Effector CD4-positive, alpha-beta T cell (primary cell): ENCODE data around the gene RNU6-1. TPM values are rescaled to one million over a fixed set of nuclear protein-coding genes. Genes with fewer than 3 reads are reported as not detected.
A peak's percentile ranks its signal among the peaks of the same experiment; 100 is the strongest.

ENCODE experiments used
- DNase-seq: peaks from one replicate; pipeline ENCODE4 v3.0.0-alpha.2; 2020
- total RNA-seq: gene quantifications from one replicate; lab custom pipeline; 2026; lab: John Stamatoyannopoulos, UW

RNU6-1 gene
- total RNA-seq, result not detected

DNA sequence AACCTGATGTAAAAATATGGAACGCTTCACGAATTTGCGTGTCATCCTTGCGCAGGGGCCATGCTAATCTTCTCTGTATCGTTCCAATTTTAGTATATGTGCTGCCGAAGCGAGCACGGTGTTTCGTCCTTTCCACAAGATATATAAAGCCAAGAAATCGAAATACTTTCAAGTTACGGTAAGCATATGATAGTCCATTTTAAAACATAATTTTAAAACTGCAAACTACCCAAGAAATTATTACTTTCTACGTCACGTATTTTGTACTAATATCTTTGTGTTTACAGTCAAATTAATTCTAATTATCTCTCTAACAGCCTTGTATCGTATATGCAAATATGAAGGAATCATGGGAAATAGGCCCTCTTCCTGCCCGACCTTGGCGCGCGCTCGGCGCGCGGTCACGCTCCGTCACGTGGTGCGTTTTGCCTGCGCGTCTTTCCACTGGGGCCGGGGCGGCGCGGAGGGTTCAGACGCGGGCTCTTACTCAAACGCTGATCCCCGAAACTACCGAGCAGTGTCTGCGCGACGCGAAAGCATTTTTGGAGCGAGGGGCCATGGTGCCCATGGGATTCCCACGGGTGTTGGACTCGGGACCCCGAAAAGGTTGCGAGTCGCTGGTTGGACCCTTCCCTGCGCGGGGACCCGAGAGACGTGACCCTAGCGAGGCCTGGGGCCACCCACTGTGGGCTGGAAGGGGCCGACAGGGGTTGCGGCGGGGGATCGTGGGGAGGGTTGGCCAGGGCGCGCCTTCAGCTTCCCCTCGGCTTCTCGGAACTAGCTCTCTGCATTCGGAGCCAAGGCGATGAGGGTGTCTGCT lies at the start of gene RNU6-1:
Gene RNU6-1 (minus strand): TSS at position 117 of the 820 bp plus-strand sequence.
- DNase-seq, result peak; percentile 95

DNA sequence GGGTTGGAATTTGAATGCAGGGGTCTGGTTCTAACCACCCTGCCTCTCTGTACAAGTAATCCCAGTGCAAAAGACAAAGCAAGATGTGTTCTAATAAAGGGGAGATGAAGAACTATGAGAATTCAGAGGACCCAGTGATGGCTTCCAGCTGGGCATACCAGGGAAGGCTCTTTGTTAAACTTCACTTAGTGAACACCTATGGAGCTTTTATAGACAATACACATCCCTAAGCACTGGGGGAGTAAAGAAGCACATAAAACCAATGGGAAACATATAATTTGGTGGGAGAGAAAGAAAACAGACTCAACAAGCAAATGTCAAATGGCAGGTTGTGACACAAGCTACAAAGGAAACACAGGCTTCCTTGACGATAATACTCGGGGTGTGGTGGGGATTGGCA lies 47.9 kb upstream of the RNU6-1 start:
- DNase-seq, result no peak

DNA sequence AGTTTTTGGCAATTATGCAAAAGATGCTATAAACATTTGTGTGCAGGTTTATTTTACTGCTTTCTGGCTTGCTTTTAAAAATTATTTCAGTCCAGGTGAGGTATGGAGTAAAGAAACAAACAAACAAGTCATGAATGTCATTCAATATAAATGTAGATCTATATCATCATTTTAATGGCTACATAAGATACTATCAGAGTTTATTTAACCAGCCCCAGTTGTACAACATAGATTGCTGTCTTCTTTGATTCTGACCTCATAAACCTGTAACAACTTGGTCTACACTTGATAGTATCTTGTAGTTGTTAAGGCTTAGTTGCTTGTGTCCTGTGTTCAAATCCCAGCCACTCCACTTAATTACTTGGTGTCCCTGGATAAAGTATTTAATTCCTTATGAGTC lies 46.0 kb upstream of the RNU6-1 start:
- no peak for DNase-seq

DNA sequence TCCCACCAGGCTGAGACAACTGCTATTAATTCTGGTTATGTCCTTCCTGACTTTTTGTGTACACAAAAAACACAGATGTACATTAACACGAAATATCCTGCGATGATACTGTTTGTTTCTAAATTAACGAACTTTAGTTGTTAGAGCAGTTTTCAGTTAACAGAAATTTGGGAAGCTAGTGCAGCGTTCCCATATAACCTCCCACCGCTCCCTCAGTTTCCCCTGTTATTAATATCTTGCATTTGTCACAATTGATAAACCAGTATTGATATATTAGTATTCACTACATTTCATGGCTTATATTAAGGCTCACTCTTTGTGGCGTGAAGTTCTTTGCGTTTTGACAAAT lies 45.3 kb upstream of the RNU6-1 start:
- DNase-seq, result no peak

DNA sequence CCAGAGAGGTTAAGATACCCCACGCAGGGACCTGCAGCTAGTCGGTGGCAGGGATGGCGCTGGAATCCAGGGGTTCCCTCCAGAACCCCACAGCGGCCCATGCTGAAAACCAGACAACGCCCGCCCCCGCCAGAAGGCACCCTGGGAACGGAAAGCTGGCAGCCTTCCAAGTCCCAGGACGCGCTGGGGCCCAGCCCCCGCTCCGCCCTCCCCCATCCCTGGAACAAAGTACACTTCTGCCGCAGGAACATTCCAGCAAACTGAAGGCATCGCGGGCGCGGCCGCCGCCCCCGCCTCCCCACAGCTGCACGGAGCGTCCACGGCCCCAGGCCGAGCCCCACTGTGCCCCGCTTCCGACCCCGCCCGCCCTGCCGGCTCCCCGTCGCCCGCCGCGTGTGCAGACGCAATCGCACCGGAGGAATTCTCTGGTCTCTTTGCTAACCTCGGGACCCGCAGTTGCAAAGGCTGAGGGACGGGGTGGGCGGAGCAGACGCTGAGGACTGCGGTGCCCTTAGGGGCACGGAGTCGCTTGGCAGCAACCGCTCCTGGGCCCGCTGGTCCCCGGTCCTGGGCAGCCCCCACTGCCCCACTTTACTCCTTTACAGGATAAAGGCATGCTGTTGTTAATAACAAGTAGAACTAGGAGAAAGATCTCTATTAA lies 44.8 kb upstream of the RNU6-1 start:
- peak; percentile 10 for DNase-seq

DNA sequence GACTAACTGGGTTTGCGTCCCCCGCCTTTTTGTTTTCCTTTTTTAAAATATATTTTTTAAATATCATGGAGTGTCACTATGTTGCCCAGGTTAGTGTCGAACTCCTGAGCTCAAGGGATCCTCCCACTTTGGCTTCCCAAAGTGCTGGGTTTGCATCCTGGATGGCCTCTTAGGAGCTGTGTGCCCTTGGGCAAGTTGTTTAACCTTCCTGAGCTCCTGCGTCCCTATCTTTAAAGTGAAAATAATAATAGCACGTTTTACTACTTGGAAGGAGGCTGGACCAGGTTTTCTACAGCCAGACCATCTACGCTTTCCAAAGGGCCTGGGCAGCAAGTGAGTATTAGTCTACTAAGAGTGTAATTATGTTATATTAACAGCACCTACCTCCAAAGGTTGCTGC lies 44.2 kb upstream of the RNU6-1 start:
- no peak for DNase-seq

DNA sequence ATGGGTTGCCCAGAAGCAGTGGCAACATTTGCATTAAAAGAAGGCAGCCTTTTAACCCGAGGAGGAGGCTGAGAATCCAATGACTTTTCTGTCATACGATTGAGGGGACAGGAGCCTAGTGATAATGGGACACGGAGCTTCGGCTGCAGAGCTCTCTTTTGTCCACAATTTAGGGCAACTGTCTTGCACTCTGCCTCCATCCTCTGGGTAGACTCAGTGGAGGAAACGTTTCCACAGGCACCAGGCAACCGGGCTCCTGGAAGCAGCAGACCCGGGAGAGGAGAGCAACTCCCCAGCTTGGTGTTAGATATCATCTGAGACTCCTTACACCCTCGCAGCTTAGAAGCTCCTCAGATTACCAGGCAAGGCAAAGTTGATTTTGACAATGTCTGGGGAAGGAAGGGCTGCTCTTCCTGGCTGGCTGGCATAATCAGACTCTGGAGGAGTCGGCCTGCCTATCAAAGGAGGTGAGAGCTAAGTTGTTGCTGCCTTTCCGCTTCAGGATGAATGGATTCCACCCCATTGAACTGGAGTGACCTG lies 43.5 kb upstream of the RNU6-1 start:
- DNase-seq, result no peak

DNA sequence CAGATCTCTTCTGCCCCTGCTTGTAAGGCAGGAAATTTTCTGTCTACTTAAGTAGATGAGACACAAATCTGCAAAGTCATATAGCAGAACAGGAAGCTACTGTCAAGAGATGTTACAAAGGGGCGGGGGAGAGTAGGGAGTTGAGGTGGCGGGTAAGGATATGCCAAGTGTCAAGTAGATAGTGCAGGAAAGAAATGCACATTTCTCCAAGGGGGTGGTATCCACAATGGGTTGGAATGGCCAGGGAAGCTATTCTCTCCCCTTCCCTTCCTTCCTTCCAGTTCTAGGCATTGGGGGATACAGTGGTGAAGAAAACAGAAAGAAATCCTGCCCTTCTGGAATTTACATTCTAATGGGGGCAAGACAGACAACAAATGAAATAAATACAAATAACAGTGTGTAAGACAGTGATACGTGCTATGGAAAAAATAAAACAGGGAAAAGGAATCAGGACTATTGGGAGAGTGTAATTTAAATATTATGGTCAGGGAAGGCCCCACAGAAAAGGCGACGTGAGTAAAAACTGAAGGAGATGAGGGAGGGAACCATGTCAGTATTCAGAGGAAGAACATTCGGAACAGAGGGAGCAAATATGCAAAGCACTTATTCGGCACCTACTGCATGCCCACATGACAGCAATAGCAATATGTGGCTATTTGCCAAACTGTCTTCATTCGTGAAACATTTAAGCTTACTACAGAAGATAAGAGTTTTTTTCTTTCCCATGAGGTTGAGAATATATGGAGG lies 42.8 kb upstream of the RNU6-1 start:
- DNase-seq, result no peak

DNA sequence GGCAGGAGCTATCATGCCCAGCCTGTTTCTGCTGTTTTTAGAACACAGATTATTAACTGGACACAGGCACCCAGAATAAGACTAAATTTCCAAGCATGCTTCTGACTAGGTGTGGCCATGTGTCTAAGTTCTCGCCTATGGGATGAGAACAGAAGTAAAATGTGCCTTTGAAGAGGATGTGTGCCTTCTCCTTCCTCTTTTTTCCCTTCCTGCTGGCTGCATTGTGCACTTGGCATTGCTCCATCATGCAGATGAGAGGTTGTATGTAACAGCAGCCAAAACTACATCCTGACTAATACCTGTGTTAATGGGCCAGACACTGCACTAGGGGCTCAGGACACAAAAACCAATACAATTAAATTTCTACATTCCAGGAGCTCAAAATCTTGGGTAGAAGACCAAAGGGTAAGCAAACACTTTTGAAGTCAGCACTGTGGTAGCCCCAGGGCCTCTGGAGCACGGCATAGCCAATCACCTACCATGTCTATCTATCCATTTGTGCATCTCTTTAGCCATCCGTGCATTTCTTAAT lies 40.9 kb upstream of the RNU6-1 start:
- no peak for DNase-seq

DNA sequence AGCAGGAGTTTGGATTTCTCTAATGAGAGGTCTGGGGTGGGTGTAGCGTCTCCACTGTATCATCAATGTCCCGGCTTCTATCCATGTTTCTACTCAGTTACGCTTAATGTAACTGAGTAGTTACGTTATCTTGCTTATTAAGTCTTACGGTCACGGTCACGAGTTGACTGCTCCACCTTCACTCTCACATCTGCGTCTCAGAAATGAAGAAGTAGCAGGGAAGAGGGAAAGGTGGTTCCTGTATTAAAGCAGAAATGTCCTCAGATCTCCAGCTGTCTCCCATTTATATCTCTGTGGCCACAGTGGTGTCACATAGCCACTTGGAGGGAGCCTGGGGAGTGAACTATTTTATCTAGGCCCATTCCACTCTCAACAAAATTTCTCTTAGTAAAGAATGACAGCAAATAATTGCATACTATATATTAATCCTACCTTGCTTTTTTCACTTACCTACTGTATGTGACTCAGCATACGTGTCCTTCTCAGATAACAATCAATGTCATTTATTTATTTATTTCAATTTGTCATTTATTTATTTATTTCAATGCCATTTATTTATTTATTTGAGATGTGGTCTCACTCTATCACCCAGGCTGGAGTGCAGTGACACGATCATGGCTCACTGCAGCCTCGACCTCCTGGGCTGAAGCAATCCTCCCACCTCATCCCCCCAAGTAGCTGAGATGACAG lies 39.7 kb upstream of the RNU6-1 start:
- no peak for DNase-seq

DNA sequence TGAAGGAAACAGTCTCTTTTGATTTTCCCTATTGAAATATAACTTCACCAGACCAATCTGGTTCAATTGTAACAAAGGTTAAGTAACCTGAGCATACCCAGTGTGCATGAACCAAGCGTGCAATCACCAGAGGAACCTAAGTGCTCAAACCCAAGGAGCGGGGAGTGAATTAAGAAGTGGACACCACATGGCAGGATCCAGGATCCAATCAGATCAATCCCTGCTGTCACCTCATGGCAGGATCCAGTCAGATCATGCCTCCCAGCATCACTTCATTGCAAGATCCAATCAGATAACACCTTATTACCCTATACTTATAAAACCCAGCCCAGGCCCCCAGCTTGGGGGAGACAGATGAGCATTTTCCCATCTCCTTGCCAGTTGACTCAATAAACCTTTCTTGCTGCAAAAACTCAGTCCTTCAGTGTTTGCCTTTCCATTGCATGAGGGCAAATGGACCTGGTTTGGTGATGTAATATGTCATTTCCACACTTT lies 38.9 kb upstream of the RNU6-1 start:
- DNase-seq, result no peak

DNA sequence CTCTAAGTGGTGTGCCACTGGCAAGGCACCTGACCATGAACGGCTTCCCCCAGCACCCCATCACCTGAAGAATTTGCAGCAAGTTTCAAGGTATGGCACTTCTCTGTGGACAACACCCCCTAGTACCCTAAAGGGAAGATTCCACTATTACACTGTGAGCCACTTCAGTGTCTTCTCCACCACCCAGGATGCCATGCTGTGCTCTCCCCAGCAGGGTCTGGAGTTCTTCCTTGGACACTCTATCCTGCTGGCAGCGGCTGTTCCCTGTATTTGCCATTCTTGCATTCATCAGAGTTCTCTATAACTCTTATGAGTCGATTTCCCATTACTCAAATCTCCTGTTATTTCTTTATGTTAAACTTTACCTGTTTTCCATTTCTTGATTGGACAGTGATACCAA lies 33.9 kb upstream of the RNU6-1 start:
- no peak for DNase-seq

DNA sequence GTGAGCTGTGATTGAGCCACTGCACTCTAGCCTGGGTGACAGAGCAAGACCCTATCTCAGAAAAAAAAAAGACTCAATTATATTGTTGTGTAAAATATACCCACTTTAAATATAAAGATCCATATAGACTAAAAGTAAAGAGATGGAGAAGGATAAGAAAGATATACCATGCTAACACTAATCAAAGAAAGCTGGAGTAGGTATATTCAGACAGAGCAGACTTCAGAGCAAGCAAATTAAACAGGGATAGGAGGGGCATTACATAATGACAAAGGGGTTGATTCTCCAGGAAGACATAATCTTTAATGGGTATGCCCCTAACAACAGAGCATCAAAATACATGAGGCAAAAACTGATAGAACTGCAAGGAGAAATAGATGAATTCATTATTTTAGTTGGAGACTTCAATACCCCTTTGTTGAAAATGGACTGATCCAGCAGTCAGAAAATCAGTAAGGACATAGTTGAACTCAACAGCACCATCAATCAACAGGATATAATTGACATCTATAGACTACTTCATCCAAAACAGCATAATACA lies 31.1 kb upstream of the RNU6-1 start:
- no peak for DNase-seq

DNA sequence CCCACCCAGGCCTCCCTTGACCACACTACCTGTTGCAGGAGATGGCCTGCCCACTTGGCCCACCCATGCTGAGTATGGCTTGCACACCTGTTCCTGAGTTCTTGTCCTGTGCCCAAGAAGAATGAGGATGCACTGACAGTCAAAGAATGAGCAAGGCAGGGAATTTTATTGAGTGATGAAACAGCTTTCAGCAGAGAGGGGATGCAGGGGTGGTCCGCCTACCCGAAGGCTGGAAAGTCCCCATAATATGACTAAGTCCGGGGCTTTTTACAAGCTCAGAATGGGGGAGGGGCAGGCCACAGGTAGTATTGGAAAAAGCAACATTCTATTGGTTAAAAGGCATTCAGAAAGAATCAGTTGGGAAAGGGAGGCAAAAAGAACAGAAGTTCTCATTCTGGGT lies 29.9 kb upstream of the RNU6-1 start:
- no peak for DNase-seq

DNA sequence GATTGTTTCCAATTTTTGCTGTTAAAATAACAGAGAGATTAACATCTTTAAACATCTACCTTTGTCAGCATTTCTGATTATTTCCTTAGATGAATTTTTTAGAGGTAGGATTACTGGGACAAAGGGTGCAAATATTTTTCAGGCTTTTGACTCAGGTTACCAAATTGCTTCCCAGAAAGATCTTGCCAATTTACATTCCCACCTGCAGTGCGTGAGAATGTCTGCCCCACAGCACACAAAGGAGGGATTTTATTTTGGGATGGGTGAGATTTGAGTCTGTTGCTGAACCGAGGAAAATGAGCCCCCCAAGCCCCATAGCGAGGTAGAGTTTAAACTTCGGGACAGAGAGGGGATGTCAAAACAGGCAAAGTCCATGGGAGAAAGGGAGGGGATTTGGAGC lies 25.9 kb upstream of the RNU6-1 start:
- DNase-seq, result no peak

DNA sequence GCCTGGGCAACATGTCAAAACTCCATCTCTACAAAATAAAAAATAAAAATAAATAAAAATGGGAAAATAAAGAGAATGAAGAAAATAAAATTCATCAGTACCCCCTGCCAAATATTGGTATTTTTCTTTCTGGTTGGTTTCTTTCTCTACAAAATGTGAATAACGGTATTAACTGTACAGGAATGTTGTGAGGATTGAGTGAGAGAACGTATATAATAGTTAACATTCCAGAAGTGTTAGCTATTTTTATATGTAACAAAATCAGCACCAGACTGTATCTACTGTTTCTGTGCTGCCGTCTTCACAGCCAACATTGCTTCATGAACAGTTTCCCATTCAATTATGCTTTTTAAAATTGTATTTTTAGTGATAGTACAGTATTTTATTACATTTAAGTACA lies 25.5 kb upstream of the RNU6-1 start:
- DNase-seq, result no peak

DNA sequence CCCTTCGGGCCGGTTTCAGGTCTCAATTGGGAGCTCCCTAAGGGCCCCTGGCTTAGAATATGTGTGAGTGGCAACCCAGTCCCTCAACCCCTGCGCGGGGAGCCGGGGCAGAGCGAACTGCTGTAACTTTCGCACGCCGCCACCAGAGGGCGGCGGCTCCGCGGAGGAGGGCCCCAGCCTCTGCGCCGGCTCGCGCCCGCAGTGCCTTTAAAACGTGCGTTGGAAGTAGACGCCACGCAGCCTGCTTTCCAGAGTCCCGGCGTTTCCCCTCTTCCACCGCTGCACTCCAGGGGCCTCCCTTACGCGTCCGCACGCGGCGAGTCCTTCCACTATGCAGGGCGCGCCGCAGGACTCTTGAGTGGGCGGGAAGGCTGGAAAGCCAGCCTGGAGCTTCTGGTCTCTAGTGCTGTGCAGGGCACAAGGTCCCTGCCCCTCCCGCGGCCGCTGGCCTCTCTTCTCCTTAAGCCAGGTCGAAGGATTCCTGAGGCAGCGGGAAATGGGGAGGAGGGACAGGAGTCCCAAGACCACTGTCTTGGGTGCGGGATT lies 23.7 kb upstream of the RNU6-1 start:
- peak; percentile 50 for DNase-seq

DNA sequence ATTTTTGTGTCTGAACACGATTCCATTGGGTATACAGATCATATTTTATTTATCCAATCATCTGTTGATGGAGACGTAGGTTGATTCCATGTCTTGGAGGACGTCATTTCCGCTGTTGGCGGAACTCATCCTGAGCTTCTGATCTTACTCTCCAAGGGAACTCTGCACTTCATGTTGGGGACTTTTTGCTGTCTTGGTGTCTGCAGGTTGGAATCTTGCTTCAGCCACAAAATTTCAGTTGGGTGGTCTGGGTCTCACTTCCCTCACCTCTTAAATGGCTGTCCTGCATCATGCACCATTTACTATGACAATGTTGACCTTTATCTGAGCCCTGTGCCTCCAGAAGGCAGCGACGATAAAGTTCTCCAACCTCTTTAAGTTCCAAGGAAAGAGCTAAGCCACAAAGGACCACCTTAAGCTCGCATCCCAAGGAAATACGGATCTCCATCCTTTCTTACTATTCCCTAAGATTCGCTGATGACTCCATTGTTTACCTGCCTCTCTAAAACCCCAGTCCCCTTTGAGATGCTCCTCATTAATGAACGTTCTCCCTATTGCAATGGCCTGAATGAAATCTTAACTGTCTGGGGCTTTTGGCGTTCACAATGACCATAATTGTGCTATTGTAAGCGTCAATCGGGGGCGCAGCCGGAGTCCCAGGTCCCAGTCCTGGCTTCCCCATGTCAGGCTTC lies 23.1 kb upstream of the RNU6-1 start:
- DNase-seq, result no peak

DNA sequence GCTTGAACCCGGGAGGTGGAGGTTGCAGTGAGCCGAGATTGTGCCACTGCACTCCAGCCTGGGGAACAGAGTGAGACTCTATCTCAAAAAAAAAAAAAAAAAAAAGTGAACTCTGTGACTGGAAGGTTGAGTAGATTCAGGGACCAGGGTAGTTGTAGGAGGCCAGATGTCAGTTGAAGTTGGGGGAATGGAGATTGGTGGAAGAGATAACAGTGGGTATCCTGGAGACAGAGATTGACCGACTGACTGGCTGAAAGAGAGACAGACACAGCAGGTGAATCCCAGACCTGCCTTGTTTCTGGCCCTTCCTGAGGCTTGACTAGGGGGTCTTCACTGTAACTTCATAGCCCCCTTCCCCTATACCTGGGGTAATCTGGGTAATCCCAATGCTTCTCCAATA lies 22.1 kb upstream of the RNU6-1 start:
- DNase-seq, result no peak

DNA sequence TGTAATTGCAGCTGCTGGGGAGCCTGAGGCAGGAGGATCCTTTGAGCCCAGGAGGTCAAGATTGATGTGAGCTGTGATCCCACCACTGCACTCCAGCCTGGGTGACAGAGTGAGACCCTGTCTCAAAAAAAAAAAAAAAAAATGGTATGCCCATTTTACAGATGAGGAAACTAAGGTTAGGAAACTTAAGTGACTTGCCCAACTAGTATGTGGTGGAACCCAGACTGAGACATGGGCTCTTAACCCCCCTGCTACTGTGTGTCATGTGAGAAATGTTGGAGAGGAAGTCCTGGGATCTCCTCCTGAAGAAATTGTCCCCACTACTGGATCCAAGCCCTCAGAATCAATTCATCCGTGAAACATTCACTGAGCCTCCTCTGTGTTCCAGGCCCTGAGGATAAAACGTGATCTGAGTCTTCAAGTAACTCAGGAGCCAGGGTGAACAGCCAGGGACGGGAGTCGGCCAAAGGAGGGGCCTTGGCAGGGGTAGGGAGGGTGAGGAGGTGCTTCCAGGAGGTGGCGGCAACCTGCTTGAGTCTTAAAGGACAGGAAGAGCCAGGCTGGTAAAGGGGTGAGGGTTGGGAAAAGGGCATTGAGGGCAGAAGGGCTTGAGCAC lies 19.6 kb upstream of the RNU6-1 start:
- no peak for DNase-seq

DNA sequence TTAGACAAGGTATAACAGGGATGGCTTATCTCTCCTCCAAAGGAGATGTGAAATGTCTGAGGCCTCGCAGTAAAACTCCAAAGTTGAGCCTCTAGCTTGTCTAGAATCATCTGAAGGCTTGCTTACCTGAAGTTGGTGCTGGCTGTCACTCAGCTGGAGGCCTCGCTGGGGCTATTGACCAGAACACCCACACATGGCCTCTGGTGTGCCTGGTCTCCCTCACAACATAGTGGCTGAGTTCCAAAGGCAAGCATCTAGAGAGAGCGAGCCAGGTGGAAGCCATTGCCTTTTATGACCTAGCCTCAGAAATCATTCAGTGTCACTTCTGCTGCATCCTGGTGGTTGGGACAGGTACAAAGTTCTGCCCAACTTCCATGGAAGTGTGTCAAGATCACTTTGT lies 17.4 kb upstream of the RNU6-1 start:
- DNase-seq, result no peak
